ENCODE measurements around the gene BAZ2B.
"Not testable (repeated sequence)": the region's sequence is repeated elsewhere in the genome, so short reads cannot be mapped to it uniquely, and the experiment has no call there.

Gene BAZ2B

DNA sequence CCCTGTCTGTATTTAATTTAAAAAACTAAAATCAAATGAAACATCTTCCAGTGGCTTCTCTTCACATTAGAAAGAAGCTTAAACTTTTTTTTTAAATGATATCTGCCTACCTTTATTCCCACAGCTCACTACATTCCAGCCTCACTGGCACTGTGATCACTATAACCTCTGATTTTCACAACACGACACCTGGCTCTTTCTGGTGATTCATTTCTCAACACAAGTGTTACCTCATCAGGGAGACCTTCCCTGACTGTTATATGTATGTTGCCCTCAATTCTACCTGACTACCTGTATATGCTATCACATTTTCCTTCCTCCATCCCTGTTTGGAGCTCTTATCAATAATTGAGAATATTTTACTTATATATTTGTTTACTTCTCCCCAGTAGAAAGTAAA, 76.6 kb downstream of the BAZ2B start:
- in situ Hi-C loops (cut with HindIII; ENCODE audit: low pct_ligation_motif_present, low sequenced_read_pairs) = no loop called here
- TF ChIP-seq, protein P1, sequence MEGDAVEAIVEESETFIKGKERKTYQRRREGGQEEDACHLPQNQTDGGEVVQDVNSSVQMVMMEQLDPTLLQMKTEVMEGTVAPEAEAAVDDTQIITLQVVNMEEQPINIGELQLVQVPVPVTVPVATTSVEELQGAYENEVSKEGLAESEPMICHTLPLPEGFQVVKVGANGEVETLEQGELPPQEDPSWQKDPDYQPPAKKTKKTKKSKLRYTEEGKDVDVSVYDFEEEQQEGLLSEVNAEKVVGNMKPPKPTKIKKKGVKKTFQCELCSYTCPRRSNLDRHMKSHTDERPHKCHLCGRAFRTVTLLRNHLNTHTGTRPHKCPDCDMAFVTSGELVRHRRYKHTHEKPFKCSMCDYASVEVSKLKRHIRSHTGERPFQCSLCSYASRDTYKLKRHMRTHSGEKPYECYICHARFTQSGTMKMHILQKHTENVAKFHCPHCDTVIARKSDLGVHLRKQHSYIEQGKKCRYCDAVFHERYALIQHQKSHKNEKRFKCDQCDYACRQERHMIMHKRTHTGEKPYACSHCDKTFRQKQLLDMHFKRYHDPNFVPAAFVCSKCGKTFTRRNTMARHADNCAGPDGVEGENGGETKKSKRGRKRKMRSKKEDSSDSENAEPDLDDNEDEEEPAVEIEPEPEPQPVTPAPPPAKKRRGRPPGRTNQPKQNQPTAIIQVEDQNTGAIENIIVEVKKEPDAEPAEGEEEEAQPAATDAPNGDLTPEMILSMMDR (IDR thresholded peaks at IDR 0.05; ENCODE audit: low read depth, low read length, missing control alignments) = no peak
- DNase-seq = no peak
- no peak overlapping the region for H3K4me3 ChIP-seq (ENCODE audit: low read depth, low read length)
- no peaks in the 10 kb centered on the region for H3K27me3 ChIP-seq (replicated peaks)
- H3K27ac ChIP-seq = no peak overlapping the region
- no peaks in the 10 kb centered on the region for H3K36me3 ChIP-seq (replicated peaks)

DNA sequence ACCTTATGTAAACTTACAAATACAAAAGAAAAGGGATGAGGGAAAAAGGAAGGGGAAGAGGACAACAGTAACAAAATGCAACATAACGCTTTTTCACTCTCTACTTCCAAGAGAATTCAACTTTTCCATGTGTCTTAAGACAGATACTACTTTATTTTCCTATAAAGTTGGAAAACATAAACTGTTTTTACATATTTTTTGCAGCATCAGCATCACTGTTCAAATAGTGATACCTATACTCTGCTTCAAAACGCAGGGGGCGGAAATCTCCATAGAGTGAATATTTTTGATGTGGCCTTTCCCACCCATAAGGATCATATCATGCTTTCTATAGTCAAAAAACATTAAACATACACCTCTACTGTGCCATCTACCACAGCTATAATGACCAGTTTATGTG, 77.5 kb downstream of the BAZ2B start:
- H3K27ac ChIP-seq = no peak overlapping the region
- TF ChIP-seq, protein P1 (IDR thresholded peaks at IDR 0.05; ENCODE audit: low read depth, low read length, missing control alignments) = no peak

DNA sequence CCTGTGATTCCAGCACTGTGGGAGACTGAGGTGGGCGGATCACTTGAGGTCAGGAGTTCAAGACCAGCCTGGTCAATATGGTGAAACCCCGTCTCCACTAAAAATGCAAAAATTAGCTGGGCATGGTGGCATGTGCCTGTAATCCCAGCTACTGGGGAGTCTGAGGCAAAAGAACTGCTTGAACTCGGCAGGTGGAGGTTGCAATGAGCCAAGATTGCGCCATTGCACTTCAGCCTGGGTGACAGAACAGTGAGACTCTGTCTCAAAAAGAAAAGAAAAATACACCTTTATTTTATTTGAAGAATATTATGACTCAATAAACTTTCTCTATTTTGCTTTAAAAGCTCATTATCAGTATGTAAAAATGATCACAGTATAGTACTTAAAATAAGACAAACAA, 81.1 kb downstream of the BAZ2B start:
- DNase-seq; H3K4me3 ChIP-seq (ENCODE audit: low read depth, low read length); H3K27me3 ChIP-seq (replicated peaks); H3K36me3 ChIP-seq (replicated peaks); in situ Hi-C loops (cut with HindIII; ENCODE audit: low pct_ligation_motif_present, low sequenced_read_pairs); H3K27ac ChIP-seq: not testable (repeated sequence)

More for the DNA sequence above, 77.5 kb downstream of the BAZ2B start:
- Histone ChIP-seq H3K27me3 (replicated peaks) (no peaks in the 10 kb centered on the region), H3K4me3 (ENCODE audit: low read depth, low read length) (no peak overlapping the region), H3K36me3 (replicated peaks) (no peaks in the 10 kb centered on the region)
- DNase-seq = no peak
- in situ Hi-C loops (cut with HindIII; ENCODE audit: low pct_ligation_motif_present, low sequenced_read_pairs) = no loop called here

DNA sequence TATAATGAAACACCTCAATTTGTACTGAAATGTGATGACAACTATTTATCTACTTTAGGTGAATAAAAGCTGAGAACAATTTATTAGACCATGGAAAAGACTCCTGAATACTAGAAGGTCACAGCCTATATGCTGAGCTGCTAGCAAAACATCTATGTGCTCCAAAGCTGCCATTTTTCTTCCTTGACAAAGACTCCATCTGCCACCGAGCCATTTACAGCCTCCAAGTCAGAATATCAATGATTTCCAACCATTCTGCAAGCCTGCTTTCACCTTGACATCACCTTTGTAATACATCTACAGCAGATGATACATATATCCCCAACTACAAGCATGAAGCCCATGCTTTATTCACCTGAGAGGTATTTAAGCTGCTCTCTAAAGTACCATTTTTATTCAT, 84.9 kb downstream of the BAZ2B start:
- H3K27me3 ChIP-seq (replicated peaks) = no peaks in the 10 kb centered on the region
- TF ChIP-seq, protein P1 (IDR thresholded peaks at IDR 0.05; ENCODE audit: low read depth, low read length, missing control alignments) = no peak
- DNase-seq = no peak
- H3K27ac ChIP-seq = no peak overlapping the region
- no peak overlapping the region for H3K4me3 ChIP-seq (ENCODE audit: low read depth, low read length)
- in situ Hi-C loops (cut with HindIII; ENCODE audit: low pct_ligation_motif_present, low sequenced_read_pairs) = no loop called here
- no peaks in the 10 kb centered on the region for H3K36me3 ChIP-seq (replicated peaks)

DNA sequence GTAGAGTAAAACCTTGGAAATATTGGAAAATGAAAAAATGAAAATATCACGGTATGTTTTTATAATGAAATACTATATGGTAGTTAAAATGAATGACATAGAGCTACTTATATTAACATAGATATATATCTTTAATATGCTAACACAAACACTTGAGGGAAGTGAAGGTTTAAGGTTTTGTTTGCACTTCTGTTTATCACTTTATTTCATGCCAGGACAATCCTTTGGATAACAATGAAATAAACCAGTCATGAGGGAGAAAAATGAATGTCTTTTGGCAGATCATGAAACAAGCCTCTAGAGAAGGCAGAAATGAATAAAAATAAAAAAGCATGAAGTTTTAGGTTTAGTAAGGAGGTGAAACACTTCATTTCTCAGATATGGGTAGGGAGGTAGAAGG, 89.9 kb downstream of the BAZ2B start:
- no peaks in the 10 kb centered on the region for H3K36me3 ChIP-seq (replicated peaks)
- in situ Hi-C loops (cut with HindIII; ENCODE audit: low pct_ligation_motif_present, low sequenced_read_pairs) = no loop called here
- DNase-seq = no peak
- no peak overlapping the region for H3K27ac ChIP-seq
- no peaks in the 10 kb centered on the region for H3K27me3 ChIP-seq (replicated peaks)
- no peak overlapping the region for H3K4me3 ChIP-seq (ENCODE audit: low read depth, low read length)
- TF ChIP-seq, protein P1 (IDR thresholded peaks at IDR 0.05; ENCODE audit: low read depth, low read length, missing control alignments) = no peak

DNA sequence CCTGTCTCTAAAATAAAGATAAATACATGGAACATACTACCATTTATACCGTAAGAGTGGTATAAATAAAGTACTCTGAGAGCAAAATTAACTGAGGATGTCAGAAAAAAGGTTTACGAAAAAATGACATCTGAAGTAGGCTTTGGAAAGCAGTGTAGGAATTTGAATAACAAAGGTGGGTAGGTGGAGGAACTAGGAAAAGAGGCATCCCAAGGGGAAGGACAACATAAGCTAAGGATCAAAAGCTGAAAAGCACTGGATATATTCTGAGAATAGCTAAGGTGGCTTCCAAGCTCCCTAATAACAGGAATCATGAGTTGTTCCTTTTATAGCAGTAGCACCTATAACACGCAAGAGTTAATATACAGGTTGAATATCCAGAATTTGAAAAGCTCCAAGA, 91.3 kb downstream of the BAZ2B start:
- in situ Hi-C loops (cut with HindIII; ENCODE audit: low pct_ligation_motif_present, low sequenced_read_pairs) = no loop called here
- no peak for DNase-seq
- TF ChIP-seq, protein P1 (IDR thresholded peaks at IDR 0.05; ENCODE audit: low read depth, low read length, missing control alignments) = no peak
- H3K27ac ChIP-seq = no peak overlapping the region
- no peaks in the 10 kb centered on the region for H3K36me3 ChIP-seq (replicated peaks)
- no peak overlapping the region for H3K4me3 ChIP-seq (ENCODE audit: low read depth, low read length)
- no peaks in the 10 kb centered on the region for H3K27me3 ChIP-seq (replicated peaks)
